Esophagus squamous epithelium (tissue), 4 donors: Measurements from ENCODE around the gene NECAB2.

Experiments used
- CTCF ChIP-seq, 6 experiments: fragments of 450-650 bp in 4 of 6; fragments of 200-600 bp in 2 of 6; sonication (generic) in 2 of 6; IDR thresholded peaks; one replicate each; pipeline ENCODE4 v1.5.1; 2016 to 2019; ENCODE audit warnings: antibody characterized with exemption in 6 of 6, mild to moderate bottlenecking in 4 of 6, moderate library complexity in 4 of 6
- POLR2A ChIP-seq, 4 donors: fragments of 450-650 bp; IDR thresholded peaks; one replicate each; pipeline ENCODE4 v1.6.1; 2017; ENCODE audit warnings: antibody characterized with exemption in 4 of 4, mild to moderate bottlenecking in 4 of 4, moderate library complexity in 3 of 4

DNA sequence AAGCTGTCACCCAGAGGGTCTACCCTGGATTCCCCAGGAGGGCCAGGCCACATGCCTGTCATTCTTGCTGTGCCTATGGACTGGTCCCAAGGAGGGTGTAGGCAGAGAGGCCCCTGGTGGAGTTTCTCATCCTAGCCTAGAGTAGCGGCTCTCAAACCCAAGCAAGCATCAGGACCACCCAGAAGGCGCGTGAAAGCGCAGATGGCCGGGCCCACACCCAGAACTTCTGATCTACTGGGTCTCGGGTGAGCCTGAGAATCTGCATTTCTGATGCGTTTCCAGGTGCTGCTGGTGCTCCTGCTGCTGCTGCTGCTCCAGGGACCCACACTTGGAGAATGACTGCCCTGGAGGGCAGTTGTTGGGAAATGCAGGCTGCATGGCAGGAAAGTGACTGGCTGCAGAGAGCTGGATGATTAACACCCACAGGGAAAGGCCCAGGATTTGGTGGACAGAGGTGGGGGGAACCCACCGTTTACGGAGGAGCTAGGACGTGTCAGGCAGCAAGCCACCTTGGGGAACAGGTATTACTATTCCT is 24.5 kb upstream of the NECAB2 start:
- TF ChIP-seq CTCF (IDR thresholded peaks at IDR 0.05), result no peak
- no peak for TF ChIP-seq POLR2A (IDR thresholded peaks at IDR 0.05)
